PC-9 (cell line): ENCODE data around the gene GNA15. TPM values are rescaled to one million over a fixed set of nuclear protein-coding genes. Genes with fewer than 3 reads are reported as not detected.

ENCODE experiments used
- BruUV-seq: library from RNA; stranded (reverse); fragments of 400-500 nt; replicated peaks from 2 replicates; lab custom pipeline; 2021; lab: Mats Ljungman, UMichigan
- CTCF ChIA-PET: fragments of 300-600 bp; sonication (Branson Sonifier 250); formaldehyde crosslinking; loops from one replicate; lab custom pipeline; 2022; ENCODE audit warnings: antibody characterized with exemption; lab: Charles Lee
- POLR2A ChIA-PET: fragments of 300-600 bp; sonication (Branson Sonifier 250); formaldehyde crosslinking; loops from one replicate; lab custom pipeline; 2022; ENCODE audit warnings: antibody characterized with exemption; ENCODE audit not compliant: unreplicated experiment; lab: Charles Lee
- DNase-seq, 2 experiments: peaks; one replicate each; pipeline versions ENCODE4 v3.0.0 to v3.0.0-alpha.2; 2015 to 2022; ENCODE audit warnings: mixed read lengths in 1 of 2
- H2AFZ ChIP-seq: fragments of 200-600 bp; sonication (generic); 2 replicates; pipeline ENCODE4 v1.8.1; 2017; ENCODE audit warnings: antibody characterized with exemption
- H3F3A ChIP-seq: fragments of 200-600 bp; sonication (generic); 2 replicates; pipeline ENCODE4 v1.8.1; 2017; ENCODE audit warnings: antibody characterized with exemption, mild to moderate bottlenecking, low read depth; ENCODE audit not compliant: insufficient read depth
- H3K27ac ChIP-seq: fragments of 200-600 bp; sonication (generic); 2 replicates; pipeline ENCODE4 v1.6.1; 2016; ENCODE audit warnings: mixed run types
- H3K27me3 ChIP-seq: fragments of 200-600 bp; sonication (generic); 2 replicates; pipeline ENCODE4 v1.6.1; 2016; ENCODE audit warnings: low read depth, mixed run types; ENCODE audit not compliant: insufficient read depth
- H3K36me3 ChIP-seq: fragments of 200-600 bp; sonication (generic); 2 replicates; pipeline ENCODE4 v1.6.1; 2016; ENCODE audit warnings: low read depth, mixed run types
- H3K4me1 ChIP-seq: fragments of 200-600 bp; sonication (generic); replicated peaks from 2 replicates; pipeline ENCODE4 v1.6.1; 2016; ENCODE audit warnings: mixed run types; ENCODE audit not compliant: insufficient read depth
- H3K4me2 ChIP-seq: fragments of 200-600 bp; sonication (generic); 2 replicates; pipeline ENCODE4 v1.6.1; 2017; ENCODE audit warnings: mixed run types
- H3K4me3 ChIP-seq: fragments of 200-600 bp; sonication (generic); 2 replicates; pipeline ENCODE4 v1.6.1; 2016; ENCODE audit warnings: mixed run types
- H3K79me2 ChIP-seq: fragments of 200-600 bp; sonication (generic); 2 replicates; pipeline ENCODE4 v1.6.1; 2017; ENCODE audit warnings: low read depth, mixed run types
- H3K9me2 ChIP-seq: fragments of 200-600 bp; sonication (generic); 2 replicates; pipeline ENCODE4 v1.8.1; 2017; ENCODE audit warnings: mild to moderate bottlenecking; ENCODE audit not compliant: insufficient read depth
- H3K9me3 ChIP-seq: fragments of 200-600 bp; sonication (generic); 2 replicates; pipeline ENCODE4 v1.8.1; 2016; ENCODE audit warnings: low read depth; ENCODE audit not compliant: insufficient read depth
- H4K20me1 ChIP-seq: fragments of 200-600 bp; sonication (generic); 2 replicates; pipeline ENCODE4 v1.8.1; 2017; ENCODE audit not compliant: insufficient read depth
- CTCF ChIP-seq: fragments of 200-600 bp; sonication (generic); conservative IDR thresholded peaks from 2 replicates; pipeline ENCODE4 v1.6.1; 2017; ENCODE audit warnings: mixed run types, antibody characterized with exemption, mild to moderate bottlenecking, moderate library complexity
- EZH2 ChIP-seq: fragments of 200-600 bp; sonication (generic); IDR thresholded peaks from 2 replicates; pipeline ENCODE4 v1.8.0; 2017; ENCODE audit warnings: antibody characterized with exemption, low read depth
- intact Hi-C: fragments of 100-400 bp; cut with micrococcal nuclease; formaldehyde crosslinking; loops from one replicate; pipeline ENCODE4 v1.10.0; 2022; ENCODE audit not compliant: unreplicated experiment
- total RNA-seq: library from RNA; stranded (reverse); gene quantifications from 2 replicates; pipeline ENCODE4 v1.2.3, GENCODE V29; 2021

The GNA15 gene
- total RNA-seq, 1 experiment from 2014 or later: 14.2 TPM

- H3K27ac ChIP-seq: no peak overlapping the region
- H3K36me3 ChIP-seq: no peaks in the 10 kb centered on the region
- ChIA-PET CTCF (no interaction called here), POLR2A (interaction anchor here (0.7 kb wide), 1 partner anchor 806 kb away, joined by 3 read pairs; no protein-coding TSS in a partner anchor)
- H3F3A ChIP-seq: no peaks in the 10 kb centered on the region; the same call in 1 of the 2 replicates
- H3K4me2 ChIP-seq: no peak overlapping the region
- peaks cover 40% of the 10 kb centered on the region for H3K79me2 ChIP-seq
- no peaks in the 10 kb centered on the region for H3K9me3 ChIP-seq
- H3K4me1 ChIP-seq: 0 out of 2 replicates have a peak, but pooled peaks cover 8% of the 10 kb centered on the region
- BruUV-seq: no TSS peak
- H3K4me3 ChIP-seq: no peak overlapping the region
- H3K9me2 ChIP-seq: no peaks in the 10 kb centered on the region
- no peaks in the 10 kb centered on the region for H3K27me3 ChIP-seq
- H2AFZ ChIP-seq: no peak overlapping the region
- no peak for TF ChIP-seq EZH2
- no peak for TF ChIP-seq CTCF
- DNase-seq: no peak
- H4K20me1 ChIP-seq: peaks cover 13% of the 10 kb centered on the region
- intact Hi-C loops: no loop called here
These were observed 53.1 kb downstream of the GNA15 start for GRCh38 chr19:3188627-3189596.

DNA sequence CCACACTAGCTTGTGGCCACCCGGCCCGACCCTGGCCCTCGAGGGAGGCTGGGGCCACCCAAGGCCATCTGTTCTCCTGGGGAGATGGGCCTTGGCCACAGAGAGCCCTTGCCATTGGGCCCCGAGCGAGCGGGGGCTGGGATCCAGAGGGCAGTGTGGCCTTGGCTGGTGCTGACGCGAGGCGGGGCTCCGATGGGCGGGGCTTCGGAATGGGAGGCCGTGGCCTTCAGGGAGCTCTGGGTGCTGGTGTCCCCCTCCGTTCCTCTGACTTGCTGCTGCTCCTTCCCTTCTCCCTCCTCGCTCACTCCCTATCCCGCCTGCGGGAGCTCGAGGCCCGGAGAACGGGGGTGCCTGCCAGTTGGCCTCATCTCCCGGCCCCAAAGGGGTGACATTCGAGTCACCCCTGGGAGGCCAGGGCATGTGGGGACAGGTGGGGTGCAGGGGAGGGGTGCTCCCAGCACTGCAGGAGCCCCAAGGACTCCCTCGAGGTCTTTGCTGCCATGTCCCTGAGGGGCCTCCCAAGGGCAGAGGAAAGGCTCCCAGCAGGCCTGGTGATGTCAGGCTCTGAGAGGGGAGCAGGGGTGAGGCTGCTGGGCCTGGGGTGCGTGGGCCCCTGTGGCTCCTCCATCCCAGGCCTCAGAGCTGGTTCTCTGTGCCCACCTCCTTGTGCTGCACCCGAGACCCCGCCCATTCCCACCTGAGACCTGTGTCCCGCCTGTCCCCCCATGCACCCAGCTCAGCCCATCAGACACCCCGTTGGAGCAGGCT, 54.1 kb downstream of the GNA15 start:
- ChIA-PET CTCF (no interaction called here), POLR2A (no interaction called here)
- Histone ChIP-seq H4K20me1 (peaks cover 13% of the 10 kb centered on the region), H3K79me2 (peaks cover 40% of the 10 kb centered on the region), H3K4me1 (0 out of 2 replicates have a peak, but pooled peaks cover 8% of the 10 kb centered on the region), H2AFZ (no peak overlapping the region), H3K9me2 (no peaks in the 10 kb centered on the region), H3K4me3 (no peak overlapping the region), H3K27me3 (no peaks in the 10 kb centered on the region), H3K9me3 (no peaks in the 10 kb centered on the region), H3K36me3 (no peaks in the 10 kb centered on the region), H3K27ac (no peak overlapping the region), H3F3A (no peaks in the 10 kb centered on the region), H3K4me2 (no peak overlapping the region)
- DNase-seq: no peak
- no TSS peak for BruUV-seq
- TF ChIP-seq EZH2 (no peak), CTCF (no peak)
- intact Hi-C loops: no loop called here

GRCh38 chr19:3190470-3190770, 54.6 kb downstream of the GNA15 start:
- no peak overlapping the region for H3K4me3 ChIP-seq
- H2AFZ ChIP-seq: no peak overlapping the region
- H3F3A ChIP-seq: no peaks in the 10 kb centered on the region
- POLR2A ChIA-PET: no interaction called here
- no peak for DNase-seq
- peaks cover 40% of the 10 kb centered on the region for H3K79me2 ChIP-seq
- H3K4me2 ChIP-seq: no peak overlapping the region
- H3K9me3 ChIP-seq: no peaks in the 10 kb centered on the region
- no peak for TF ChIP-seq EZH2
- no peaks in the 10 kb centered on the region for H3K9me2 ChIP-seq
- H3K27me3 ChIP-seq: no peaks in the 10 kb centered on the region
- H3K27ac ChIP-seq: no peak overlapping the region
- H4K20me1 ChIP-seq: peaks cover 13% of the 10 kb centered on the region
- CTCF ChIA-PET: no interaction called here
- no peaks in the 10 kb centered on the region for H3K36me3 ChIP-seq
- intact Hi-C loops: no loop called here
- BruUV-seq: no TSS peak
- 0 out of 2 replicates have a peak, but pooled peaks cover 8% of the 10 kb centered on the region for H3K4me1 ChIP-seq
